HG03442 (cell line): ENCODE data around the gene GZMM.
"Not testable (repeated sequence)": the region's sequence is repeated elsewhere in the genome, so short reads cannot be mapped to it uniquely, and the experiment has no call there.

Source experiments
- ATAC-seq: cut with Tn5 transposase; IDR thresholded peaks from one replicate; pipeline ENCODE4 v1.9.1; 2021; ENCODE audit warnings: mild to moderate bottlenecking, moderate library complexity; ENCODE audit not compliant: unreplicated experiment

Gene GZMM

DNA sequence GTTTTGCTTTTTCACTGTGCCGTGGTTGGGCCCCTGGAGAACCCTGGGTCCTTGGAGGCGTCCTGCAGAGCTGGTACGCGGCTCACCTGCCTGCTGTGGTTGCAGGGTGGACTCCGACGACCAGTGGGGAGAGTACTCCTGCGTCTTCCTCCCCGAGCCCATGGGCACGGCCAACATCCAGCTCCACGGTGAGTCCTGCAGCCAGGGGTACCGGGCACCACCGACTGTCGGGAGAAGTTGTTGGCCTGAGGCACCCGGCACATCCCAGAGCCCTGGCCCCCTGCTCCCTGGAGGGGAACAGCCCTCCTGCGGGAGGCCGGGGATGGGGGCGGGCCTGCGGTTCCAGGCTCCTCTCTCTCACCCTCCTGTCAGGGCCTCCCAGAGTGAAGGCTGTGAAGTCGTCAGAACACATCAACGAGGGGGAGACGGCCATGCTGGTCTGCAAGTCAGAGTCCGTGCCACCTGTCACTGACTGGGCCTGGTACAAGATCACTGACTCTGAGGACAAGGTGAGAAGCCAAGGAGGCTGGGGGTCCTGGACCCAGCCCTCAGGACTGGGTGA, 36.5 kb downstream of the GZMM start:
- ATAC-seq, result no peak

DNA sequence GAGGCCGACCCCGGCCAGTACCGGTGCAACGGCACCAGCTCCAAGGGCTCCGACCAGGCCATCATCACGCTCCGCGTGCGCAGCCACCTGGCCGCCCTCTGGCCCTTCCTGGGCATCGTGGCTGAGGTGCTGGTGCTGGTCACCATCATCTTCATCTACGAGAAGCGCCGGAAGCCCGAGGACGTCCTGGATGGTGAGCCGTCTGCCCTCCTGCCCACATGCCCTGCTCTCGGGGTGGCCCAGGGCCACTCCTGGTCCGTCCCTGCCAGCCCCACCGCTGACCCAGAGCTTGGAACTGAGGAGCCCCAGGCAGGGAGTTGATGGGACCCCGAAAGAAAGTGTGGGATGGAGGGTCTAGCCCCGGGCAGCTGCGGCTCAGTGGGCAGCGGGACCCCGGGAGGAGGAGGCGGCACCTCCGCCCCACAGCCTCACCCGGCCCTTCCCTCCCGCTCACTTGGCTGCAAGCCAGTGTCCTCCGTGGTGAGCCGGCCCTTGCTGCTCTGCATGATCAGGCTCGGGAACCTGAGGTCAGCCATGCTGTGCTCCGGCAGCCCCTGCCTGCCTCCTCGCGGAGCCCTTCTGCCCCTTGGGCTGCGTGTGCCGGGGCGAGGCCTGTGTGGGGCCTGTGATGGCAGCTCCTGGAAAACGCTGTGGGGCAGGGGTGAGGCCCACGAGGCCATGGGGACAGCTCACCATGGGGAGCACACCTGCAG, 37.7 kb downstream of the GZMM start:
- no peak for ATAC-seq

DNA sequence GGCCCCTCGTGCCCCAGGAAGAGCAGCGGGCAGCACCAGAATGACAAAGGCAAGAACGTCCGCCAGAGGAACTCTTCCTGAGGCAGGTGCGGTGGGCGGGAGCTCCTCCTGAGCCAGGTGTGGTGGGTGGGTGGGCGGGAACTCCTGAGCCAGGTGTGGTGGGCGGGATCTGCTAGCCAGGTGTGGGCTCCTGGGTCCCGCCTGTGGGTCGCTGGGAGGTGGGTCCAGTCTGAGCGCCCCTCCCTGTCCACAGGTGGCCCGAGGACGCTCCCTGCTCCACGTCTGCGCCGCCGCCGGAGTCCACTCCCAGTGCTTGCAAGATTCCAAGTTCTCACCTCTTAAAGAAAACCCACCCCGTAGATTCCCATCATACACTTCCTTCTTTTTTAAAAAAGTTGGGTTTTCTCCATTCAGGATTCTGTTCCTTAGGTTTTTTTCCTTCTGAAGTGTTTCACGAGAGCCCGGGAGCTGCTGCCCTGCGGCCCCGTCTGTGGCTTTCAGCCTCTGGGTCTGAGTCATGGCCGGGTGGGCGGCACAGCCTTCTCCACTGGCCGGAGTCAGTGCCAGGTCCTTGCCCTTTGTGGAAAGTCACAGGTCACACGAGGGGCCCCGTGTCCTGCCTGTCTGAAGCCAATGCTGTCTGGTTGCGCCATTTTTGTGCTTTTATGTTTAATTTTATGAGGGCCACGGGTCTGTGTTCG, 38.8 kb downstream of the GZMM start:
- no peak for ATAC-seq

DNA sequence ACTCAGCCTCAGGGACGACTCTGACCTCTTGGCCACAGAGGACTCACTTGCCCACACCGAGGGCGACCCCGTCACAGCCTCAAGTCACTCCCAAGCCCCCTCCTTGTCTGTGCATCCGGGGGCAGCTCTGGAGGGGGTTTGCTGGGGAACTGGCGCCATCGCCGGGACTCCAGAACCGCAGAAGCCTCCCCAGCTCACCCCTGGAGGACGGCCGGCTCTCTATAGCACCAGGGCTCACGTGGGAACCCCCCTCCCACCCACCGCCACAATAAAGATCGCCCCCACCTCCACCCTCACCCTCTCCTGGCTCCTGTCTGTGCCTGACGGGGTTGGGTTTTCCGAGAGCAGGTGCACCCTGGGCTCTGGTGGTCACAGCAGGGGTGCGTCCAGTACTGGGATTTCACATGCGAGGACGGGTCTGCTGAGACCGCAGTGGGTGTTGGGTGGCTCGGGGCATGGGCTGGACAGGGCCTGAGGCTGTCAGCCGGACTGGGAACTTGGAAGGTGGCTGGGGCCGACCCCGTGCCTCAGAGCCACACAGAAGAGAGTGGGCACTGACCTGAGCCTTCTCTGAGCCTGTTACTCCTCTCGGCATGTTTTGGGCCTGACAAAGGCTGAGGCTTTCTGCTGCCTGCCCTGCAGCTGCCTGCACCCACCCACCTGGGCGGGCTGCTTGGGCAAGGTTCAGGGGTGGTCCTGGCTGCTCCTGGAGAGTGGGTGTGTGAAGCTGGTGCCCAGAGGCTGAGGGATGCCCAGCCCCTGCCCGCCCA, 39.5 kb downstream of the GZMM start:
- ATAC-seq, result no peak

DNA sequence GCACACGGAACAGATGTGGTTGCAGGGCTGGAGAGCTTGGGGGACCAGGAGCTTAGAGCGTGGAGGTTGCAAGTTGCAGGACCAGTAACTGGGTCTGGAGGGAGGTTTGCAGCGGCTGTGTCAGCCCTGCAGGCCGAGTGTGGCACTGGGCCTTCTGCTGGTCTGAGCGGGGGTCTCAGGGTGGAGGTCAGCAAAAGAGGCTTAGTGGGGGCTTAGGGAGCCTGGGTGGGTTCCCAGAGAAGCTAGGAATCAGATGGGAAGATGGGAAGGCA, 40.1 kb downstream of the GZMM start:
- ATAC-seq, result no peak

DNA sequence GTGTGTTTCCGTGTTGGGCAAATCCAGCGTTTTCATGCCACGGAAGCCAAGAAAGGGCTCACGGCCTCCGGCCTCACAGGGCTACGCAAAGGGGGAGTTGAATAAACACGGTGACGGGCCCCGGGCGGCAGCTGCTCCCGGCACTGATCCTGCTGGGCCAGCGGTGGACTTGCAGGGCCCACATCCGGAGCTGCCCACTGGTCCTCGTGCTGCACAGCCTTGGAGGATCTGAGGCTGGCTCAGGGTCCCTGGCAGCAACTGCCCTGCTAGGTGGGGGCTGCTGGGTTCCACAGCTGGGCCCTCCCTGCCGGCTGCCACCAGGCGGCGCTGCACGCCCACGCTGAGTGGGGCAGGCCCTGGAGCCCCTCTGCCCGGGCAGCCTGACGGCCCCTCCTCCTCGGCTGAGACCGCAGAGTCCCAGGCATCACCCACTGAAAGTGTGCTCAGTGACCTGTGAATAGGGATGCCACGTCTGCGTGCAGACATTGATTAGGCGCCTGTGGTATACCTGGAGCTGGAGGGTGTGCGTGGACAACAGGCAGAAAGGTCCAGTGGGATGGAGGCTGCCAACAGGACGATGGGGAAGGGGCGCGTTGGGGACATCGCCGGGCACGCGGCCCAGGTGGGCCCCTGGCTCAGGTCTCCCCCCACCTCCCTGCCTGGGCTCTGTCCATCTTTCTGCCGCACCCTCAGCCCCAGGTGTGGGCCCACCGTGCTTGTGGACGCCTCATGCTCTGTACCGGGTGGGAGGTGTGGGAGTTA, 40.6 kb downstream of the GZMM start:
- ATAC-seq, result no peak

DNA sequence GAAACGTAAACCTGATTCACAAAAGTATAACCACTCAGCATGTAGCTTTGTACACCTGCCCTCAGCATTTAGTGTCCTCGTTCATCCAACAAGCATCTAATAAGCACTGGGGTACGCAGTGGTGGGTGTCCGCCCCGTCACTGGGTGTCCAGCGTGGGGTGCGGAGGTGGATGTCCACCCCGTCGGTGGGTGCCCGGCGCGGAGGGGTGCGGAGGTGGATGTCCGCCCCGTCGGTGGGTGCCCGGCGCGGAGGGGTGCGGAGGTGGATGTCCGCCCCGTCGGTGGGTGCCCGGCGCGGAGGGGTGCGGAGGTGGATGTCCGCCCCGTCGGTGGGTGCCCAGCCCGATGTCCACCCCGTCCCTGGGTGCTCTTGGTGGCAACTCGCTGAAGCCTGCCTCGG, 41.3 kb downstream of the GZMM start:
- ATAC-seq, result not testable (repeated sequence)

DNA sequence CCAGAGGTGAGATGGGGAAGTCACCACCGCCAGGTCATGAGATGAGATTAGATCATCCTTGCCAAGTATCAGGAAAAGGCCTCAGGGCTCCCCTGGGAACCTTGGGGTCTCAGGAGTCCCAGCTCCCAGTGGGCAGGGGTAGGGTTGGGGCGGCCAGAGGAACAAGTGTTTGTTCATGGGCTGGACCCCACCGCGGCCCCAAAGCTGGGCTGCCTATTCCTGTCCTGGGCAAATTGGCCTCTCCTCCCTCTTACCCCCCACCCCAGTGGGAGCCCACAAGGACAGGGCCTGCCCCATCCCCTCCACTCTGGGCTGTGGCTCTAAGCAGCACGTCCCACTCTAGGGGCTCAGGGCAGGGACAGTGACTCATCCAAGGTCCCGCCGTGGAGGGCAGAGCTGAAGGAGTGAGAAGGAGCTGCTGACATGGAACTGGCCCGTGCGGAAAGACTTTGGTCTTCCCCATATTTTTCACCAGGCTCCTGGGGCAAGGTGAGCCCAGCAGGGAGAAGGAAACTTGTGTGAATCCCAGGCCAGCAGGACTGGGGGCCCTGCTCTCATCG, 41.8 kb downstream of the GZMM start:
- no peak for ATAC-seq

DNA sequence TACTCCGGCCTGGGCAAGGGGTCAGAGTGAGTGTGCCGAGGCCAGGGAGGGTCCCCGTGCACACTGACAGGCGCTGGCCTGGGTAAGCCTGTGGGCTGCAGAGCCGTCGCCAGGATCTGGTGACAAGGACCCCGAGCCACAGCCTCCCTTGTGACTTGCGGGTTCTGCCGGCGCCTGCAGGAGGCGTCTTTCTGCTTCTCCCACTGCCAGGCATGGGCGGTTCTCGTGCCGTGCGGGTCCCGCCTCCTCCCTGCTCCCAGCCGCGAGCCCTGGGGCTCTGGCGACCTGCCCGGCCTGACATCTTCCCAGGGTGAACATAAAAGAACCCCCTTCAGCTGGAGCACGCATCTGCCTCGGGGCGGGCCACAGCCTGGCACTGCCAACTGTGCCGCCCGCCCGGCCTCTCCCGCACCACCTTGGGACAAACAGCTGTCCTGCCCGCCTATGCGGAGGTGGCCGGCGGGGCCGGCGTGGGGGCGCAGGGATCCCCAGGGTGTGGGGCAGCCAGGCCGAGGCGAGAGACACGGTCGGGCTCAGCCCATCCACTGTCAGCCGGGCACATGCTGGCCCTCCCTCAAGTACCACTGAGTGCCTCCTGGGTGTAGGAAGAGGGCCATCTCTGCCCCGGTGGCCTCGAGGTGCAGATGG, 44.4 kb downstream of the GZMM start:
- no peak for ATAC-seq

DNA sequence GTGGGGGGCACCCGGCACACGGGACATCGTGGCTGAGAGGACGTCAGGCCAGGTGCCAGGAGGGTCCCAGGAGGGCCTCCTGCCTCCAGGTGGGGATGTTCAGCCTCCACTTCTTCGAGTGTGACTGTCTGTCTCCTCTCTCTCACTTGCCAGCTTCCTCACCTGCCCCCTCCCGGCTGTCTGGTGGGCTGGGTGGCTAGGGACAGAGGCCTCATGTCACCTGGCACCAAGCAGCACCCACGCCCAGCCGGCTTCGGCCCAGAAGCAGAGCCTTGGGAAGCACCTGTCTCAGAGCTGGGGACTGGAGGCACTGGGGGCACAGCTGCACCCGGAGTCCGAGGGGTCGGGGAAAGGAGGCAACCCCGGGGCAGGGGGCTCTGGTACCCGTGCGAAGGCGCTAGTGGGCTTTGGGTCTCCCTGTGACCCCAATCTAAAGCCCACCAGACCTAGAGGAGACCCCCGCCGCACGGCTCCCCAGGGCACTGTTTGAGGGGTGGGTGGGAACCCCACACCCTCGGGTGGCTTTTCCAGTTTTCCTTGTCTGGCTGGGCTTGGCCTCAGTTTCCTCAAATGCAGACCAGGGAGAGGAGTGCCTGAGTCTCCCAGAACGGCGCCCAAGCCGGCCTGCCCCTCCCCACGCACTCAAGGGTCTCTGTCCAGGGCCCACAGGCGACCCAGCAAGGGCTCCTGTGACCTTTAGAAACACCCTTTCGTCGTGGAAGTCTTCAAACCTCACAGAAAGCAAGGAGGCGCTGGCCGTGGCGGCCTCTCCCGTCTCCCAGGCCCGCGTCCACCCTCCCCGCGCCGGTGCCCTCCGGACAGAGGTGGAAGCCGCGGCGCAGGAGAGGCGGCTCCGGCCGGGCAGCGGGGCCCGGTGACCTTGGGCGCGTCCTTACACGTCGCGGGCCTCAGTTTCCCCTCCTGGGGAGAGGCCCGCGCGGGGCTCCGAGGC, 45.2 kb downstream of the GZMM start:
- ATAC-seq, result no peak

DNA sequence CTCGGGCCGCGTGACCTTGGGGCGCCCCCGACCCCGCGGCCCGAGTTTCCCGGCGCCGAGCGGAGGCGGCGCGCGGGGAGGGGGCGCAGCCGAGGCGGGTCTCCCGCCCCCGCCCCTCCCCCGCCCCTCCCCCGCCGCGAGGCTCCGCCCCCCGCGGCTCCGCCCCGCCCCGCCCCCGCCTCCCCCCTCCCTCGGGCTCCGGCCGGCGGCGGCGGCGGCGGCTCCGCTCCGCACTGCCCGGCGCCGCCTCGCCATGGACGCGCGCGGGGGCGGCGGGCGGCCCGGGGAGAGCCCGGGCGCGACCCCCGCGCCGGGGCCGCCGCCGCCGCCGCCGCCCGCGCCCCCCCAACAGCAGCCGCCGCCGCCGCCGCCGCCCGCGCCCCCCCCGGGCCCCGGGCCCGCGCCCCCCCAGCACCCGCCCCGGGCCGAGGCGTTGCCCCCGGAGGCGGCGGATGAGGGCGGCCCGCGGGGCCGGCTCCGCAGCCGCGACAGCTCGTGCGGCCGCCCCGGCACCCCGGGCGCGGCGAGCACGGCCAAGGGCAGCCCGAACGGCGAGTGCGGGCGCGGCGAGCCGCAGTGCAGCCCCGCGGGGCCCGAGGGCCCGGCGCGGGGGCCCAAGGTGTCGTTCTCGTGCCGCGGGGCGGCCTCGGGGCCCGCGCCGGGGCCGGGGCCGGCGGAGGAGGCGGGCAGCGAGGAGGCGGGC, 46.0 kb downstream of the GZMM start, which contains the start of gene HCN2:
HCN2 (plus strand) TSS at position 189 of the 703 bp plus-strand sequence; CDS start at position 254, 65 bp downstream.
- no peak for ATAC-seq

DNA sequence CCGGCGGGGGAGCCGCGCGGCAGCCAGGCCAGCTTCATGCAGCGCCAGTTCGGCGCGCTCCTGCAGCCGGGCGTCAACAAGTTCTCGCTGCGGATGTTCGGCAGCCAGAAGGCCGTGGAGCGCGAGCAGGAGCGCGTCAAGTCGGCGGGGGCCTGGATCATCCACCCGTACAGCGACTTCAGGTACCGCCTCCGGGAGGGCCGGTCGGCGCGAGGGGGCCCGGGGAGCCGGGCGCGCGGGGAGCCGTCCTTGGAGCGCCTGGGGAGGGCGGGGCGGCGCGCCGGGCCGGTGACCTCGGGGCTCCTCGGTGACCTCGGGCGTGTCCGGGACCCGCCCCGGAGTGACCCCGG, 46.5 kb downstream of the GZMM start:
- ATAC-seq, result no peak

DNA sequence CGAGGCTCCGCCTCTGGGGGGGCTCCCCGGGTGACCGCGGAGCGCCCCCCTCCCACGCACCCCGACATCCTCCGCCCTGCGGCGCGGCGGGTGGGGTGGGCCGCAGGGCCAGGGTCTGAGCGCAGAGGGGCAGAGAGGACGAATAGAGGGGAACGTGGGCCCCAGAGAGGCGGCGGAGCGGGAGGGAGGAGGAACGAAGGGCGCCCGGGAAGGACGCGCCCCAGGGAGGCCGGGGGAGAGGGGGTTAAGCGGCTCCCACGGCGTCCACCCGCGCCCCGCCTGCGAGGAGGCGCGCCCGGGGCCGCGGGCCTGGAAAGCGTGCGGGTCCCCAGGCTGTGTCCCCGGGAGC, 46.9 kb downstream of the GZMM start:
- no peak for ATAC-seq

DNA sequence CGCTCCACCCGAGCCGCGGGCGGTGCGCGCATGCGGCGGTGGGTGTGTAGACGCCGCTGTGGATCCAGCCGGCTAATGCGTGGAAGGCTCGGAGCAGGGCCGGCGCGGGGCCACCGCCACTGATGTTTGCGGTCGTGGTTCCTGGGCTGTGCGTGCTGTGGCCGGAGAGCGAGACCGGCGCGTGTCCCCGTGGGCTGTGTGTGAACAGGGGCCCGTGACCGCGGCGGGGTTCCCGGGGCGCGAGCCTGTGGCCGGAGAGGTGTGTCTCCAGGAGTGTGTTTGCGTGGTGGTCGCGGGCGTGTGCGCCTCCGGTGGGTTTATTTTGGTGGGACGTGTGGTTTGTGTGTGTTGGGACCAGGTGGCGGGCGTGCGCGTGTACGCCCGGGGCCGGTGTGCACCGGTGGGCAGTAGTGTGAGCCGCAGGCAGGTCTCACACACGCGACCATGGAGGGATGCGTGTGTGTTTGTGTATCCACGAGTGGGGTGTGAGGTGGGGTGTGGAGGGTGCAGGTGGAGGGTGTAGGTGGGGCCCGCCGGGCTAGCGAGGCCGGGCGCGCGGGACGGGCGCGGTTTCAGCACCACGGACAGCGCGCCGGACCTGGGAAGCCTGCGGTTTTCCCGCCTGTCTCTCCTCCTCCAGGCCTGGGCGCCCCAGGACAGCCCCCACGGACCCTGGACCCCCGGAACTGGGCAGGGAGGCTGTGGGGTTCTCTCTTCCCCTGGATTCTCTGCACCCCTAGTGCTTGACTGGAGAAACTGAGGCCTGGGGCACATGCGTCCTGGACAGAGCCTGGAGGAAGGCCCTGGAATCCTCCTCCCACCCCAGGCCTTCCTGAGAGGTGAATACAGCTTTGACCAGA, 47.5 kb downstream of the GZMM start:
- no peak for ATAC-seq

DNA sequence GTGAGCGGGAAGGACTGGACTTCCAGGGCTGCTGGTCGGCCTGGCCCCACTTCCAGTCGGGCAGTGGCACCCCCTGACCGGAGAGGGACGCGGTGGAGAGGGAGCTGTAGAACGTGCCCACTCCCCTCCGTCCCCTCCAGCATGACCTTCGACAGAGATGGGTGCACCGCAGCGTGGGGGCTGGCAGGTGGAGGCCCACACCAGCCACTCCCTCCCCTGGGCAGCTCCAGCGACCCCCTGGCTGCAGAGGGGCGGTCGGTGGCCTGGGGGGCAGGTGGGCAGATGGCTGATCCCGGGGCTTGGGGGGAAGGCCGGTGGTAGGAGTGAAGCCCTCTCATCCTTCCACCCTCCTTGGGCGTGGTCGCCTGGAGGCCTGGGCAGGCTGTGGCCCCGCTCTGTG, 48.2 kb downstream of the GZMM start:
- no peak for ATAC-seq

DNA sequence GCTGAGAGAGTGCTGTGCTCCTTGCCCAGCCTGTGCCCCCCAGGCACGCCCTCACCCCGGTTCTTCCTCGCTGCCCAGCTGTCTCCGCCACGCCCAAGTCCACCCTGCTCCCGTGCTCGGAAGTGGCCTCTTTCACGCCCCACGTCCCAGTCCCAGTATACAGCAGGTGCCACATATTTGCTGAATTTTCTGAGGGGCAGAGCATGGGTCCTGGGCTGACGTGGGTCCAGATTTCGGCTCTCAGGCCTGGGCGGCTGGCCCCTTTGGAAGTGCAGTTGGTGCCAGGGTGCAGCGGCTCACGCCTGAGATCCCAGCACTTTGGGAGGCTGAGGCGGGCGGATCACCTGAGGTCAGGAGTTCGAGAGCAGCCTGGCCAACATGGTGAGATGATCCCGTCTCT, 49.2 kb downstream of the GZMM start:
- no peak for ATAC-seq

DNA sequence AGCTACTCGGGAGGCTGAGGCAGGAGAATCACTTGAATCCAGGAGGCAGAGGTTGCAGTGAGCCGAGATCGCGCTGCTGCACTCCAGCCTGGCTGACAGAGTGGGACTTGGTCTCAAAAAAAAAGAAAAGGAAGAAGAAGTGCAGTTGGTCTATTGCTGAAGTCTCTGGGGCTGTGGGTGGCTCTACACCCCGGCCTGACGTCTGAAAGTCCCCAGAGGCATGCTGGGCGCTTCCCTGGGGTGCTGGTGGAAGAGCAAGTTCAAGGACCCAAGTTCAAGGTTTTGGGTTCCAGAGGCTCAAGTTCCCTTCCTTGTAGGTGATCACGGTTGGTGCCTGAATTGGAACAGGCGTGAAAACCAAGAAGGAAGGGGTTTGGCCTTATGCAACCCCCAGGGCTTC, 49.7 kb downstream of the GZMM start:
- no peak for ATAC-seq
